ENCODE measurements around the gene RAMACL. TPM values are rescaled to one million over a fixed set of nuclear protein-coding genes. Genes with fewer than 3 reads are reported as not detected.

The RAMACL gene
- total RNA-seq, 1 experiment from 2014 or later: 0.13 TPM

DNA sequence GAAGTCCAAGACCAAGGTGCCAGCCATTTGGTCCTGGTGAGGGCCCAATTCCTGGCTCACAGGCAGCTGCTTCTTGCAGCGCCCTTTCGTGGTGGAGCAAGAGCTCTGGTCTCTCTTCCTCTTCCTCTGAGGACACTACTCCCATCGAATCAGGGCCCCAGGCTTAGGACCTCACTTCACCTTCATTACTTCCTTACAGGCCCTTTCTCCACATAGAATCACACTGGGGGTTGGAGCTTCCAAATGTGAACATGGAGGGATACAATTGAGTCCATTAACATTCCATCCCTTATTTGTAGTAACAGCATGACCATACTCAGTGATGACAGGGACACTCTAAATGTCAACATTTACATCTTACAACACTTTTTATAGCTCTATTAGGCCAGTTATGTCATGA, 2.3 kb downstream of the RAMACL start:
- Histone ChIP-seq H3K4me3 (ENCODE audit: low read depth in 2 of 2, low read length in 2 of 2) (no peak overlapping the region), H3K27ac (ENCODE audit: low read length) (no peak overlapping the region), H3K27me3 (ENCODE audit: control insufficient read depth, insufficient read depth, low read length) (no peaks in the 10 kb centered on the region), H3K36me3 (ENCODE audit: control insufficient read depth, insufficient read depth, low read length) (no peaks in the 10 kb centered on the region), H3K4me1 (ENCODE audit: control insufficient read depth, insufficient read depth, low read length) (no peaks in the 10 kb centered on the region), H3K9me3 (ENCODE audit: control insufficient read depth, insufficient read depth, low read depth, low read length) (no peaks in the 10 kb centered on the region)
- ChIA-PET POLR2A (interaction anchor here (0.5 to 0.6 kb wide), 2 partner anchors 242 to 344 kb away, joined by 6 to 15 read pairs; no protein-coding TSS in a partner anchor), CTCF (no interaction called here)
- in situ Hi-C loops (cut with HindIII; ENCODE audit: low pct_unique_long_range_greater_than_20kb, low sequenced_read_pairs) (no loop called here), intact Hi-C loops (cut with micrococcal nuclease; ENCODE audit: unreplicated experiment) (no loop called here)
- no TSS peak for BruUV-seq (replicated peaks)
- no peak for TF ChIP-seq POLR2AphosphoS5 (IDR thresholded peaks at IDR 0.05; ENCODE audit: low read depth, low read length)
- TF ChIP-seq, protein P1, sequence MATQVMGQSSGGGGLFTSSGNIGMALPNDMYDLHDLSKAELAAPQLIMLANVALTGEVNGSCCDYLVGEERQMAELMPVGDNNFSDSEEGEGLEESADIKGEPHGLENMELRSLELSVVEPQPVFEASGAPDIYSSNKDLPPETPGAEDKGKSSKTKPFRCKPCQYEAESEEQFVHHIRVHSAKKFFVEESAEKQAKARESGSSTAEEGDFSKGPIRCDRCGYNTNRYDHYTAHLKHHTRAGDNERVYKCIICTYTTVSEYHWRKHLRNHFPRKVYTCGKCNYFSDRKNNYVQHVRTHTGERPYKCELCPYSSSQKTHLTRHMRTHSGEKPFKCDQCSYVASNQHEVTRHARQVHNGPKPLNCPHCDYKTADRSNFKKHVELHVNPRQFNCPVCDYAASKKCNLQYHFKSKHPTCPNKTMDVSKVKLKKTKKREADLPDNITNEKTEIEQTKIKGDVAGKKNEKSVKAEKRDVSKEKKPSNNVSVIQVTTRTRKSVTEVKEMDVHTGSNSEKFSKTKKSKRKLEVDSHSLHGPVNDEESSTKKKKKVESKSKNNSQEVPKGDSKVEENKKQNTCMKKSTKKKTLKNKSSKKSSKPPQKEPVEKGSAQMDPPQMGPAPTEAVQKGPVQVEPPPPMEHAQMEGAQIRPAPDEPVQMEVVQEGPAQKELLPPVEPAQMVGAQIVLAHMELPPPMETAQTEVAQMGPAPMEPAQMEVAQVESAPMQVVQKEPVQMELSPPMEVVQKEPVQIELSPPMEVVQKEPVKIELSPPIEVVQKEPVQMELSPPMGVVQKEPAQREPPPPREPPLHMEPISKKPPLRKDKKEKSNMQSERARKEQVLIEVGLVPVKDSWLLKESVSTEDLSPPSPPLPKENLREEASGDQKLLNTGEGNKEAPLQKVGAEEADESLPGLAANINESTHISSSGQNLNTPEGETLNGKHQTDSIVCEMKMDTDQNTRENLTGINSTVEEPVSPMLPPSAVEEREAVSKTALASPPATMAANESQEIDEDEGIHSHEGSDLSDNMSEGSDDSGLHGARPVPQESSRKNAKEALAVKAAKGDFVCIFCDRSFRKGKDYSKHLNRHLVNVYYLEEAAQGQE (IDR thresholded peaks at IDR 0.05; ENCODE audit: insufficient read depth in 1 of 2, low read depth in 2 of 2, low read length in 1 of 2): no peak
- TF ChIP-seq, protein P2, sequence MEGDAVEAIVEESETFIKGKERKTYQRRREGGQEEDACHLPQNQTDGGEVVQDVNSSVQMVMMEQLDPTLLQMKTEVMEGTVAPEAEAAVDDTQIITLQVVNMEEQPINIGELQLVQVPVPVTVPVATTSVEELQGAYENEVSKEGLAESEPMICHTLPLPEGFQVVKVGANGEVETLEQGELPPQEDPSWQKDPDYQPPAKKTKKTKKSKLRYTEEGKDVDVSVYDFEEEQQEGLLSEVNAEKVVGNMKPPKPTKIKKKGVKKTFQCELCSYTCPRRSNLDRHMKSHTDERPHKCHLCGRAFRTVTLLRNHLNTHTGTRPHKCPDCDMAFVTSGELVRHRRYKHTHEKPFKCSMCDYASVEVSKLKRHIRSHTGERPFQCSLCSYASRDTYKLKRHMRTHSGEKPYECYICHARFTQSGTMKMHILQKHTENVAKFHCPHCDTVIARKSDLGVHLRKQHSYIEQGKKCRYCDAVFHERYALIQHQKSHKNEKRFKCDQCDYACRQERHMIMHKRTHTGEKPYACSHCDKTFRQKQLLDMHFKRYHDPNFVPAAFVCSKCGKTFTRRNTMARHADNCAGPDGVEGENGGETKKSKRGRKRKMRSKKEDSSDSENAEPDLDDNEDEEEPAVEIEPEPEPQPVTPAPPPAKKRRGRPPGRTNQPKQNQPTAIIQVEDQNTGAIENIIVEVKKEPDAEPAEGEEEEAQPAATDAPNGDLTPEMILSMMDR (IDR thresholded peaks at IDR 0.05): no peak
- TF ChIP-seq TCF7L2 (IDR thresholded peaks at IDR 0.05; ENCODE audit: low read depth, low read length): no peak
- TF ChIP-seq SIN3A (IDR thresholded peaks at IDR 0.05; ENCODE audit: borderline replicate concordance, insufficient read depth, low read depth, low read length): no peak
- DNase-seq (ENCODE audit: low read depth, low spot score) (no peak), ATAC-seq (no peak)

DNA sequence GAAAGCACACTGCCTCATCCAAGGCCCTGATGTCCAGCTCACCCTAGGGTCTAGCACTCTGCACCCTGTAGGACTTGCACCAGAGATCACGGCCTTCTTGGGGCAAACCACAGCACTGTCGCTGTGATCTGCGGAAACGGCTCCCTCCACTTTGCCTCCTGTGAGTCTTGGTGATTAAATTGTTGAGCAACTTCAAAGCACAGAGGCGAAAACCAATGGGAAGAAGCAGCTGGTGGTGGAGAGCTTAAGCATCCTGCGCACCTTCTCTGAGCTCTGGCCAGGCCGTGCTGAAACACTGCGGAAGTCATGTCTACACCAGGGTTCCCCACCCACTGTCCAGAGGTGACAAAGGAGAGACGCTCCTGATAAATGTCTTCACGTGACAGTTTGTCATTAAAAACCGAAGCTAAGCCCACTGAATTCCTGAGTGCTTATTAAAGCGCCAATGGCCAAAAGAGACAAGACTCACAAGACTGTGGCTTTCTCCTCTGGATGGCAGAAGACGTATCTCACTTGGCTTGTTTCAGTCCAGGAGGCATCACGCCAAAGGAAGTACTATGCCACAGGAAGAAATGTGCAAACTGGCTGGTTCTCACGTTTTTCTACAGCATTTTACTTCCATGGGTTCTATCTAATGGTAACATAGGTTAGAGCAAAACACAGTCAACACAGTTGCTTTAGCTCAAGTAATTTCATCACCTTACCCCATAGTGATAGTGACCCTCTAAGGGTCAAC, 3.1 kb downstream of the RAMACL start:
- no peaks in the 10 kb centered on the region for H3K36me3 ChIP-seq (ENCODE audit: control insufficient read depth, insufficient read depth, low read length)
- TF ChIP-seq SIN3A (IDR thresholded peaks at IDR 0.05; ENCODE audit: borderline replicate concordance, insufficient read depth, low read depth, low read length) (no peak), POLR2AphosphoS5 (IDR thresholded peaks at IDR 0.05; ENCODE audit: low read depth, low read length) (no peak), TCF7L2 (IDR thresholded peaks at IDR 0.05; ENCODE audit: low read depth, low read length) (no peak)
- TF ChIP-seq, protein P2 (IDR thresholded peaks at IDR 0.05): no peak
- TF ChIP-seq, protein P1 (IDR thresholded peaks at IDR 0.05; ENCODE audit: insufficient read depth in 1 of 2, low read depth in 2 of 2, low read length in 1 of 2): no peak
- intact Hi-C loops (cut with micrococcal nuclease; ENCODE audit: unreplicated experiment): no loop called here
- H3K27ac ChIP-seq (ENCODE audit: low read length): no peak overlapping the region
- DNase-seq (ENCODE audit: low read depth, low spot score) (no peak), ATAC-seq (no peak)
- BruUV-seq (replicated peaks): no TSS peak
- in situ Hi-C loops (cut with HindIII; ENCODE audit: low pct_unique_long_range_greater_than_20kb, low sequenced_read_pairs): no loop called here
- H3K27me3 ChIP-seq (ENCODE audit: control insufficient read depth, insufficient read depth, low read length): no peaks in the 10 kb centered on the region
- H3K4me3 ChIP-seq (ENCODE audit: low read depth in 2 of 2, low read length in 2 of 2): no peak overlapping the region
- H3K9me3 ChIP-seq (ENCODE audit: control insufficient read depth, insufficient read depth, low read depth, low read length): no peaks in the 10 kb centered on the region
- ChIA-PET CTCF (no interaction called here), POLR2A (no interaction called here)
- no peaks in the 10 kb centered on the region for H3K4me1 ChIP-seq (ENCODE audit: control insufficient read depth, insufficient read depth, low read length)
